ENCODE results near the gene TPRG1.

Gene TPRG1

DNA sequence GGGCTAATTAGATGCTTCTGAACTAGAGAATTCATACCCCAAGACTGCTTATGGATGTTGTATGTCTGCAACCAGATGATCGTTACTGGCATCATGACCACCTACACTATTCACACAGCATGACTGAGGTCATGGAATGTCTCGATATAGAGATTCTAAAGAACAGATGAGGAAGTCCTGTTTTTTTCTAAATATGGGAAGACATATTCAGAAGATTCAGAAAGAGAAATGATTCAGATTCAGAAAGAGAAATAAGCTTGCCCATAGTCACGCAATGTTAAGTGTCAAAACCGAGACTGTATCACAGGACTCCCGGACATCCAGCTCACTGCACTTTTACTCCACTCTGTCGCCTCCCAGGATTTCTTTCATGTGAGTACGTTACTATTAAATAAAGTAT, 136.2 kb downstream of the TPRG1 start:
- Histone ChIP-seq H3K4me3 (ENCODE audit: control insufficient read depth in 1 of 7, extremely low read depth in 1 of 7, insufficient read depth in 4 of 7, low read depth in 2 of 7, low read length in 6 of 7) (no peak overlapping the region), H3K27me3 (replicated peaks in 2 of 5; ENCODE audit: control insufficient read depth in 4 of 5, insufficient read depth in 5 of 5, low read length in 4 of 5) (peaks cover 0 to 2% (median 0%) of the 10 kb centered on the region in 5 experiments), H3K9me3 (ENCODE audit: control extremely low read depth in 1 of 5, control insufficient read depth in 4 of 5, insufficient read depth in 2 of 5, low read depth in 1 of 5, low read length in 4 of 5) (no peaks in the 10 kb centered on the region), H3K27ac (ENCODE audit: insufficient read depth in 1 of 2, low read depth in 1 of 2, low read length in 2 of 2, poor library complexity in 1 of 2, severe bottlenecking in 2 of 2) (no peak overlapping the region), H3K4me1 (ENCODE audit: control extremely low read depth in 1 of 4, control insufficient read depth in 4 of 4, insufficient read depth in 4 of 4, low read length in 3 of 4) (no peaks in the 10 kb centered on the region), H3K36me3 (ENCODE audit: control insufficient read depth in 4 of 4, insufficient read depth in 4 of 4, low read length in 3 of 4) (no peaks in the 10 kb centered on the region)
- ChIA-PET POLR2A (no interaction called here), CTCF (no interaction called here)
- DNase-seq = no peak
- 97% methylated on average over 4 of the region's 7 CpGs for WGBS (ENCODE audit: insufficient coverage)

DNA sequence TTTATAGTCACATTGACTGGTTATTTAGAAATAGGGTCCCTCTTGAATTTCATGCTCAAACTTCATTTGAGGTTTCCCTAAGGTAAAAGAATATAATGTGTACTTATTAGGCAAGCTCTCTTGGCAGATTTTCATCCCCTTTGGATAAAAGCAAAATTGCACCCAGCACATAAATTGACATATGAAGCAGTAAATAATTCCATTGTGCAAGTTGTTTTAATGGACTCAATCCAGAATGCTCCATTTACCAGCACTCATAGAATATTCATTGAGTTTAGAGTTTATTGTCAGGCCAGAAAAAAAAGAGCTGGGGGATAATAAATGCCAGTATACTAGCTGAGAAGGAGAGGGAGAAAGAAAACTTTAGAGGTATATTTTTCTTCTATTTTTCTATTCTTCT, 136.8 kb downstream of the TPRG1 start:
- no peak overlapping the region for H3K4me3 ChIP-seq (ENCODE audit: control insufficient read depth in 1 of 7, extremely low read depth in 1 of 7, insufficient read depth in 4 of 7, low read depth in 2 of 7, low read length in 6 of 7)
- H3K4me1 ChIP-seq (ENCODE audit: control extremely low read depth in 1 of 4, control insufficient read depth in 4 of 4, insufficient read depth in 4 of 4, low read length in 3 of 4) = no peaks in the 10 kb centered on the region
- no peaks in the 10 kb centered on the region for H3K9me3 ChIP-seq (ENCODE audit: control extremely low read depth in 1 of 5, control insufficient read depth in 4 of 5, insufficient read depth in 2 of 5, low read depth in 1 of 5, low read length in 4 of 5)
- POLR2A ChIA-PET = no interaction called here
- H3K27ac ChIP-seq (ENCODE audit: insufficient read depth in 1 of 2, low read depth in 1 of 2, low read length in 2 of 2, poor library complexity in 1 of 2, severe bottlenecking in 2 of 2) = no peak overlapping the region
- CTCF ChIA-PET = no interaction called here
- peaks cover 0 to 2% (median 0%) of the 10 kb centered on the region in 5 experiments for H3K27me3 ChIP-seq (replicated peaks in 2 of 5; ENCODE audit: control insufficient read depth in 4 of 5, insufficient read depth in 5 of 5, low read length in 4 of 5)
- H3K36me3 ChIP-seq (ENCODE audit: control insufficient read depth in 4 of 4, insufficient read depth in 4 of 4, low read length in 3 of 4) = no peaks in the 10 kb centered on the region
- DNase-seq = no peak

DNA sequence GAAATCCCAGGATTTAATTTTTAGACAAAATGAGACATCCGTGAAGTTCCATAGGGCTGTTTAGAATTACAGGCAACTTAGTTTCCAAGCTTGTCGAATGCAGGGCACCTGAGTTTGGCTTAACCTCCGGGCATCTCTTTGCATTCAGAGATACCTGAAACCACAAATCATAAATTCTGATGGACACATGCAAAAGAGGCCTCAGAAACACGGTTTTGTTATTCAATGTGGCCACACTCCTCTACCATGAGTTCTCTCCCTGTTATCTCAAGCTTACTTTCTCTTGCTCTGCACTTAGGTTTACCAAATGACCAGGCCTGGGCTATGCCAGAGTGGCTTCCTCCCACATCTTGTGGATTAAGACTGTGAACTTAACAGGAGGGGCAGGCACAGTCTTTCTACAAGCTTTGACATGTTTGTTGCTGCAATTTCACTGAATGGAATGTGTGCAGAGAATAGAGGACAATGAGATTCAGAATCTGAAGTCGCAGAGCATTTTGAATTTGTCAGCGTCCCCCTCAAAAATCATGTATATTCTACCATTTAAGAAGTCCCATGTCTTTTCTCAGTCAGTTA, 137.7 kb downstream of the TPRG1 start:
- CTCF ChIA-PET = interaction anchor here (0.8 kb wide), 1 partner anchor 15 kb away, joined by 3 read pairs; no protein-coding TSS in a partner anchor
- Histone ChIP-seq H3K9me3 (ENCODE audit: control extremely low read depth in 1 of 5, control insufficient read depth in 4 of 5, insufficient read depth in 2 of 5, low read depth in 1 of 5, low read length in 4 of 5) (no peaks in the 10 kb centered on the region), H3K4me1 (ENCODE audit: control extremely low read depth in 1 of 4, control insufficient read depth in 4 of 4, insufficient read depth in 4 of 4, low read length in 3 of 4) (no peaks in the 10 kb centered on the region), H3K36me3 (ENCODE audit: control insufficient read depth in 4 of 4, insufficient read depth in 4 of 4, low read length in 3 of 4) (no peaks in the 10 kb centered on the region), H3K4me3 (ENCODE audit: control insufficient read depth in 1 of 7, extremely low read depth in 1 of 7, insufficient read depth in 4 of 7, low read depth in 2 of 7, low read length in 6 of 7) (no peak overlapping the region), H3K27me3 (replicated peaks in 2 of 5; ENCODE audit: control insufficient read depth in 4 of 5, insufficient read depth in 5 of 5, low read length in 4 of 5) (peaks cover 0 to 2% (median 0%) of the 10 kb centered on the region in 5 experiments), H3K27ac (ENCODE audit: insufficient read depth in 1 of 2, low read depth in 1 of 2, low read length in 2 of 2, poor library complexity in 1 of 2, severe bottlenecking in 2 of 2) (no peak overlapping the region)
- POLR2A ChIA-PET = no interaction called here
- WGBS (ENCODE audit: insufficient coverage) = 87% methylated on average over 5 of the region's 6 CpGs
- no peak for DNase-seq

DNA sequence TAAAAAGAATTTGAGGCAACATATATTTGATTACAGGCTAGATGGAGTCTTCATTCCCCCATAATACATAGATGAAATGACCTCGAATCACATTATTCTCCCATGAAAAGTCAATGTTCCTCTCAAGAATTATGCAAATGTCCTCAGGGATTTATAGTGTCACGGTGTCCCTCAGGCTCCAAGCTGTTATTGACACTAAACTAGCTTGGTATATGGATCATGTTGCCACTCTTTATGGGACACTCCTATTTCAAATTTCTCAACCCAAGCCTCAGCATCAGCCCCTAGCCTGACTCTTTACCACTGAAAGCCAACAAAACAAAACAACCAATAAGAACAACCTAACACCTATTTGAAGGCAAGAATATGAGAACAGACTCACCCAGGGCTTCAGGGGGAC, 139.8 kb downstream of the TPRG1 start:
- WGBS (ENCODE audit: insufficient coverage) = 94% methylated on average over 2 of the region's 2 CpGs
- Histone ChIP-seq H3K4me3 (ENCODE audit: control insufficient read depth in 1 of 7, extremely low read depth in 1 of 7, insufficient read depth in 4 of 7, low read depth in 2 of 7, low read length in 6 of 7) (no peak overlapping the region), H3K9me3 (ENCODE audit: control extremely low read depth in 1 of 5, control insufficient read depth in 4 of 5, insufficient read depth in 2 of 5, low read depth in 1 of 5, low read length in 4 of 5) (no peaks in the 10 kb centered on the region), H3K36me3 (ENCODE audit: control insufficient read depth in 4 of 4, insufficient read depth in 4 of 4, low read length in 3 of 4) (no peaks in the 10 kb centered on the region), H3K27ac (ENCODE audit: insufficient read depth in 1 of 2, low read depth in 1 of 2, low read length in 2 of 2, poor library complexity in 1 of 2, severe bottlenecking in 2 of 2) (no peak overlapping the region), H3K4me1 (ENCODE audit: control extremely low read depth in 1 of 4, control insufficient read depth in 4 of 4, insufficient read depth in 4 of 4, low read length in 3 of 4) (no peaks in the 10 kb centered on the region), H3K27me3 (replicated peaks in 2 of 5; ENCODE audit: control insufficient read depth in 4 of 5, insufficient read depth in 5 of 5, low read length in 4 of 5) (peaks cover 0 to 2% (median 0%) of the 10 kb centered on the region in 5 experiments)
- DNase-seq = no peak
- CTCF ChIA-PET = no interaction called here
- POLR2A ChIA-PET = no interaction called here

DNA sequence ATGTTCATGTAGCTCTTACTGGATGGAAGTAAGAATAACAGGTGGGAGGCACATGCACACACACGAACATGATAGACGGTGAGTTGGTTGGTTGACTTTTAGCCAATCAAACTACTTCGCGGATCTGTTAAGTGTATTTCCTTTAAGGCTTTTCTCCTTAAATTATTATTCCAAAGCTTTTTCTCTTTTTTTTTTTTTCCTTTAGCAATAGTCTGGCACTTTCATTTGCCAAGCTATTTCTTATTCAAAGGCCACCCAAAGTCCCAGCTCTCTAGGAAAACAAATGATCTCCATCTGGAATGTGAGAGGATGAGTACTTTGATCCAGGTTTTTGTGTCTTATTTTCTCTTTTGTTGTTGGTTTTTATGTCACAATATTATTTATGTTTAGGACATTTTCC, 141.1 kb downstream of the TPRG1 start:
- Histone ChIP-seq H3K27ac (ENCODE audit: insufficient read depth in 1 of 2, low read depth in 1 of 2, low read length in 2 of 2, poor library complexity in 1 of 2, severe bottlenecking in 2 of 2) (no peak overlapping the region), H3K4me1 (ENCODE audit: control extremely low read depth in 1 of 4, control insufficient read depth in 4 of 4, insufficient read depth in 4 of 4, low read length in 3 of 4) (no peaks in the 10 kb centered on the region), H3K27me3 (replicated peaks in 2 of 5; ENCODE audit: control insufficient read depth in 4 of 5, insufficient read depth in 5 of 5, low read length in 4 of 5) (peaks cover 0 to 2% (median 0%) of the 10 kb centered on the region in 5 experiments), H3K4me3 (ENCODE audit: control insufficient read depth in 1 of 7, extremely low read depth in 1 of 7, insufficient read depth in 4 of 7, low read depth in 2 of 7, low read length in 6 of 7) (no peak overlapping the region), H3K36me3 (ENCODE audit: control insufficient read depth in 4 of 4, insufficient read depth in 4 of 4, low read length in 3 of 4) (no peaks in the 10 kb centered on the region), H3K9me3 (ENCODE audit: control extremely low read depth in 1 of 5, control insufficient read depth in 4 of 5, insufficient read depth in 2 of 5, low read depth in 1 of 5, low read length in 4 of 5) (no peaks in the 10 kb centered on the region)
- CTCF ChIA-PET = no interaction called here
- 100% methylated on average over 3 of the region's 4 CpGs for WGBS (ENCODE audit: insufficient coverage)
- DNase-seq = no peak
- POLR2A ChIA-PET = no interaction called here

DNA sequence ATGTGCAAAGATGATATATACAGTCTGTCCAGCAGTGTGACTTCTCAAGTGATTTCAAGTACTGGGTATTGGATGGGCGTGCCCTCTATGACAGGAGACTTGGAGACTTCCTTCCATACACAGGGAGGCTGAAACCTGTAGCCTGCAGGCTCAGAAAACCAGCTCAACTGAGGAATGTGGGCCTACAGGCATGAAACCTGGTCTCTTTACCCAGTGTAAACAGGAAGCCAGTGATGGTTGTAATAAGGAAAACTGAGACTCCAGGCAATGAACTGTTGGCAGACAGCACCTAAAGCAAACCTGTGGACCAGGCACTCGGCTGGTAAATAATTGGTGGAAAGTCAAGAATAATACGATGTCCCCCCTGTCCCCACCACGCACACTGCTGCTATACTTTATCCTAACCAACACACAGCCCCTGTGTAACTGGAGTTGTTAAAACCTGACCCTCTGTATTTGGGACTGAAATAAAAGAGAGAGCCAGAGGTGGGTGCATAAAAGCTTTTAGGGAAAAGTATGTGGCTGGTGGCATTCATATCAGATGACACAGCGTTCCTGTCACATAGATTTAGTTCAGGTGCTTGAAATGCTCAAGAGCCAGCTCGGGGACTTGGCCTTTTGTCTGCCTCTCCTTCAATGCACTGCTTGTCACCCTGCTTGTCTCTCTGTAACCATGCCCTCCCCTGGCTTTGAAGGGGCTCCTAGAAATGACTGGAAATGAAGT, 144.7 kb downstream of the TPRG1 start:
- no peak overlapping the region for H3K4me3 ChIP-seq (ENCODE audit: control insufficient read depth in 1 of 7, extremely low read depth in 1 of 7, insufficient read depth in 4 of 7, low read depth in 2 of 7, low read length in 6 of 7)
- DNase-seq = no peak
- H3K36me3 ChIP-seq (ENCODE audit: control insufficient read depth in 4 of 4, insufficient read depth in 4 of 4, low read length in 3 of 4) = no peaks in the 10 kb centered on the region
- H3K4me1 ChIP-seq (ENCODE audit: control extremely low read depth in 1 of 4, control insufficient read depth in 4 of 4, insufficient read depth in 4 of 4, low read length in 3 of 4) = no peaks in the 10 kb centered on the region
- ChIA-PET POLR2A (no interaction called here), CTCF (no interaction called here)
- 73% methylated on average over 2 of the region's 6 CpGs for WGBS (ENCODE audit: insufficient coverage)
- no peak overlapping the region for H3K27ac ChIP-seq (ENCODE audit: insufficient read depth in 1 of 2, low read depth in 1 of 2, low read length in 2 of 2, poor library complexity in 1 of 2, severe bottlenecking in 2 of 2)
- H3K9me3 ChIP-seq (ENCODE audit: control extremely low read depth in 1 of 5, control insufficient read depth in 4 of 5, insufficient read depth in 2 of 5, low read depth in 1 of 5, low read length in 4 of 5) = no peaks in the 10 kb centered on the region
- no peaks in the 10 kb centered on the region for H3K27me3 ChIP-seq (replicated peaks in 2 of 5; ENCODE audit: control insufficient read depth in 4 of 5, insufficient read depth in 5 of 5, low read length in 4 of 5)

DNA sequence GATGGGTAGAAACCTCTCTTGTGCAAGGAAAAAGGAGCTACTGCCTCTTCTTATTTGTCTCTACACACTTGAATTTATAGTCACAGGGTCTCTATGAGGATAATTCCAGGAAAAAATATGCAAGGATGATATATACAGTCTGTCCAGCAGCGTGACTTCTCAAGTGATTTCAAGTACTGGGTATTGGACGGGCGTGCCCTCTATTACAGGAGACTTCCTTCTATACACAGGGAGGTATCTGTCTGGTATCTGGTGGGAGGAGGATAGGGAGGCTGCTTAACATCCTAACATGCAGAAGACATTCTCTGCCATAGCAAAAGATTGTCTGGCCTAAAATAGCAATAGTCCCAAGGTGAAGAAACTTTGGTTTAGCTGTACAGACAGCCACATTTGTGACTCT, 146.1 kb downstream of the TPRG1 start:
- no peaks in the 10 kb centered on the region for H3K36me3 ChIP-seq (ENCODE audit: control insufficient read depth in 4 of 4, insufficient read depth in 4 of 4, low read length in 3 of 4)
- H3K27ac ChIP-seq (ENCODE audit: insufficient read depth in 1 of 2, low read depth in 1 of 2, low read length in 2 of 2, poor library complexity in 1 of 2, severe bottlenecking in 2 of 2) = no peak overlapping the region
- no peaks in the 10 kb centered on the region for H3K9me3 ChIP-seq (ENCODE audit: control extremely low read depth in 1 of 5, control insufficient read depth in 4 of 5, insufficient read depth in 2 of 5, low read depth in 1 of 5, low read length in 4 of 5)
- no CpG with 5 or more reads among the region's 3 CpGs for WGBS (ENCODE audit: insufficient coverage)
- H3K4me3 ChIP-seq (ENCODE audit: control insufficient read depth in 1 of 7, extremely low read depth in 1 of 7, insufficient read depth in 4 of 7, low read depth in 2 of 7, low read length in 6 of 7) = no peak overlapping the region
- CTCF ChIA-PET = interaction anchor here (1.6 kb wide), 1 partner anchor 169 kb away, joined by 3 read pairs; no protein-coding TSS in a partner anchor
- DNase-seq = no peak
- peaks cover 0 to 3% (median 0%) of the 10 kb centered on the region in 4 experiments for H3K4me1 ChIP-seq (ENCODE audit: control extremely low read depth in 1 of 4, control insufficient read depth in 4 of 4, insufficient read depth in 4 of 4, low read length in 3 of 4)
- H3K27me3 ChIP-seq (replicated peaks in 2 of 5; ENCODE audit: control insufficient read depth in 4 of 5, insufficient read depth in 5 of 5, low read length in 4 of 5) = peaks cover 0 to 3% (median 0%) of the 10 kb centered on the region in 5 experiments
- POLR2A ChIA-PET = no interaction called here
